ENCODE results near the gene CSNK1E.

CSNK1E gene

DNA sequence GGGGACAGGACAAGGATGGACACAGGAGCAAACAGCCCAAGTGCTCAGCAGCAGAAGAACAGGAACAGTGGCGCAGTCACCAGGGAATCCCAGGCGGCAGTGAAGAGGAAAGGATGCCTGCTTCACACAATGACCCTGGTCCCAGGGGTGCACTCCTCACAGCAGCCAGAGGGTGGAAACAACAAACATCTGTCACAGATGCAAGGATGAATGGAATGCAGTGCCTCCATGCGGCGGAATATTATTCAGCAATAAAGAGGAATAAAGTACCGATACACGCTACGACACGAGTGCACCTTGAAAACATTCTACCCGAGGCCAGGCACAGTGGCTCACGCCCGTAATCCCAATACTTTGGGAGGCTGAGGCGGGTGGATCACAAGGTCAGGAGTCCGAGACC is 12.7 kb downstream of the CSNK1E start:
- DNase-seq, result no peak

DNA sequence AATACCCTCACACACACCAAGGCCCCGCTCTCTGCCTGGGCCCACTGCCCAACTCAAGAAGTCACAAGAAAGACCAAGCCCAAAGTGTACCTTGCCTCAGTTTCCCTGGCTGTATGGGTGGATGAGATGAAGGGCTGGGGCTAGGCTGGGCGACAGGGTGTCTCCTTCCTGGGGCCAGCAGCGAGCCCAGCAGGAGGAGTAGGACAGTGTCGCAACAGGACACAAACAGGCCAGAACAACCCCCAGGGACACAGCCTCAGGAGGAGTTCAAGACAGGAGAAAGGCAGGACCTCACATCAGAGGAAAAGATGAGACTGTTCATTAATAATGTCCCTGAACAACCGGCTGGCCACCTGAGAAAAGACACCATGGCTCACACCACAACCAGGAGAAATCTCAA is 13.3 kb downstream of the CSNK1E start:
- no peak for DNase-seq

DNA sequence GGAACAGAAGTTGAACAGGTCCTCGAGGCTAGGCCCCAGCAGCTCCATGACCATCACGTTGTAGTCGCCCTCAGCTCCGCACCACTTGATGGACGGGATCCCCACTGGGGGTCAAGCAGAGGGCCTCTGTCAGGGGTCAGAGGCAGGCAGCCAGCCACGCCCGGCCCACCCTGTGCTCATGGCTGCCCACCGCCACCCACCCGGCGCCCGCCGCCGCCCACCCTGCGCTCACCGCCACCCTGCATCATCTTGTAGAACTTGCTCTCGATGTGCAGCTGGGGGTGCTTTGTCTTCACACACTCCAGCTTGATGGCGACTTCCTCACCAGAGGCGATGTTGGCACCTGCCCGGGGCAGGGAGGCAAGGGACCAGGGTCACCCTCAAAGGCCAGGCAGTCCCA is 14.3 kb downstream of the CSNK1E start:
- no peak for DNase-seq

DNA sequence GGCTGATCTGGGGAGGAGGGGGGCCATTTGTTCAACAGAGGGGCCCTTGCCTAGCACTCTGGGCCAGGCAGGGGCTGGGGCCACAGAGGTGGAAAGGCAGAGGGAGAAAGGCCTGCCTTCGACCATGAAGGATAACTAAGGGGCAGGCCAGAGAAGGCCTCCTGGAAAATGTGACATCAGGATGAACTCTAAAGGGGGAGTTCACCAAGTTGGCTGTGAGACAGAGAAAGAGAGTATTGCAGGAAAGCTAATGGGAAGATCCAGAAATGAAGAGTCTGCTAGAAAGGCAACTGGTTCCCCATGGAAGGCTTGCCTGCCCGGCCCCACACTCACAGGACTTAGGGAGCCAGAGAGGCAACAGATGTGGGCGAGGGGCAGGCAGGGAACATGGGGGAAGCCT is 16.3 kb downstream of the CSNK1E start:
- DNase-seq, result no peak

DNA sequence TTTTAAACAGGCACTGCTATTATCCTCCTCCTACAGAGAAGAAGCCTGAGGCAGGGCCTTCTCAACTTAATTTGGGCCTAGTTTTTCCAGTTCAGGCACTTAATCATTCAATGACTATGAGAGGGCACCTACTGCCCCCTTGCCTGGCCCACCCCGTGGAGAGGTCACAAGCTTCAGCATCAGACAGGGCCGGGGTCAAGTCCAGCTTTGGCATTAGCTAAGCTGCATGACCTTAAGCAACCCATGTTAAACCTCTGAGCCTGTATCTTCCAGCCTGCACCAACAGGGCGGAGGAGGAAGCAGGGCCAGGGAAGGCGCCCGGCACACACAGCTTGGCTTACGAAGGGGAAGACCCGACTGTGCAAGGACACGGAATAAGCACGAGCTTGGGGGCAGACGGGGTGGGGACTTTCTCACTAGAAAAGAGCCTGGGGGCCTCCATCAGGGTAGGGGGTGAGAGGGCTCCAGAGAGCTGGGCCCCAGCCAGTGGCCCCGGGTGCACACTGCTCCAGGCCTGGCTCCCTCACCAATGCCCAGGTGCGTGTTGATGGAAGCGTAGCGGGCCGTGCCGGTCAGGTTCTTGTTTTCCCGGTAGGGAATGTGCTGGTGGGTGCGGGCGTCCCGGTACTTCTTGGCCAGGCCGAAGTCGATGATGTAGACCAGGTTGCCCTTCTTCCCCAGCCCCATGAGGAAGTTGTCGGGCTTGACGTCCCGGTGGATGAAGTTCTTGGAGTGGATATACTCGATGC is 16.9 kb downstream of the CSNK1E start:
- DNase-seq, result no peak

DNA sequence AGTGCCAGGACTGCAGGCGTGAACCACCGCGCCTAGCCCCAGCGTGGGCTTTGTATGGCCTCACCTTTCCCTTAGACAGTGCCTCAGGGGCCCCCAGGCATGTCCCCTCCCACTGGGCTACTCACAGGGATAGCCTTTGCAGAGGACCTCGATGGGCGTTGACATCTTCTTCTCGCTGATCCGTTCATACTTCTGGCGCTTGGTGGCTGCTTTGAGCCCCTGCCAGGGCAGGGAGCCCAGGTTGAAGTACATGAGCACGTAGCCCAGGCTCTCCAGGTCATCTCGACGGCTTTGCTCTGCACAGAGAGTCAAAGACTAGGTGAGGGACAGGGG is 17.5 kb downstream of the CSNK1E start:
- no peak for DNase-seq

DNA sequence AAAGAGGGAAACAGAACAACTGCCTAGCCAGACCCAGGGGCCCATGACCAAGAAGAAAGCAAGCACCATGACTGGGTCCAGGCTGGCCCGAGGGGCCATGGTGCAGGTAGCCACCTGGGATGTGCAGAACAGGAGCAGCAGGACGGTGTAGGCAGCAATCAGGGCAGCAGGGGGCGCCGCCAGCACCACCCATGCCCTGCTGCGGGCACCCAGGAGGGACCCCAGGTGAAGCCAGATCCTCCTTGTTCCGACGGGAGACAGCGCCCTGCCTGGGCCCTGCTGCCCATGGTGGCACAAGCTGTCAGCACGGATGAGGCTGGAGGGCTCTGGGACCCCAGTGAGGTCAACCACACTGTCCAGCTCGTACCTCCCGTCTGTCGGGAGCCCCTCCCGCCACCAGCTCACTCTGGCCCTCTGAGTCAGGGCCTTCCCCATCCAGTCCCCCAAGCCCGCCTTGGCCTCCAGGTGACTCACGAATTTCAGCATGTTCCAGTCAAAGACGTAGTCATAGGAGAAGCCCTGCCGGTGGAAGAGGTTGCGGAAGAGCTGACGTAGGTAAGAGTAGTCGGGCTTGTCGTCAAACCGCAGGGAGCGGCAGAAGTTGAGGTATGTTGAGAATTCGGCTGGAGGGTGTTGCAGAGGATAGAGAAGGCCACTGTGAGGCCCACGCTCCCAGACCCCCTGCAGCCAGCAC is 18.8 kb downstream of the CSNK1E start:
- no peak for DNase-seq

DNA sequence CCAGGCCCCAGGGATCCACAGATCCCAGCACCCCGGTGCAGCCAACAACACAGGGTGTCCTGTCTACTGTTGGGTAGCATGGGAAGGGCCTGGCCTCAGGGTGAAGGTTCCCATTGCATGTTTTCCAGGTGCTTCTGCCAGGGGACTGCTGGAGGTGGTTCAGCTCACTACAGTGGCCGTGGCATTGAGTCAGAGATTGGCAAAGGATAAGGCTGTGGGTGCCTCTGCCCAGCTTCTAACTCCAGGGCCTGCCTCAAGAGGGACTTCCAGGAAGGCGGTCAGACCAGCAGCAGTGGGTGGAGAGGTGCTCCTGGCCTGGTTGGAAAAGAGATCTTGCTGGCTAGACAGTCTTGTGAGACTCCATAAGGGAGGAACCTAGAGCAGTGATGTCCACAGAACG is 20.9 kb downstream of the CSNK1E start:
- DNase-seq, result peak; percentile 19

DNA sequence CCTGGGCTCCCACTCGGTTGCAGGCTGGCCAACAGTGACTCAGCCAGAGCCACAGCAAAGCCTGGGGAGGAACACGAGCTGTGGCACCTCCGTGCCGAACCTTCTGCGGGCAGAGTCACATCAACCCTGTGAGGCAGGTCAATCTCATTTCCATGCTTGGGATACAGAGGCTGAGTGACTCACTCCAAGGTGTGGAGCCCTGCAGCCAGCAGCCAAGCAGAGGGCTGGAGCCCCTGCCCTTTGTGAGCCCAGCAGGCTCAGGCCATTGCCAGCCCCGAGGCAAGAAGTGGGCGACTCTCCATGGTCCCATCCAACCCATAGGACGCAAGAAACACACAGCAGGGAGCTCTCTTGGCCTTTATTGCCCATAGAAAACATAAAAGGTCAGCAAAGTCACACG is 21.4 kb downstream of the CSNK1E start:
- DNase-seq, result no peak

DNA sequence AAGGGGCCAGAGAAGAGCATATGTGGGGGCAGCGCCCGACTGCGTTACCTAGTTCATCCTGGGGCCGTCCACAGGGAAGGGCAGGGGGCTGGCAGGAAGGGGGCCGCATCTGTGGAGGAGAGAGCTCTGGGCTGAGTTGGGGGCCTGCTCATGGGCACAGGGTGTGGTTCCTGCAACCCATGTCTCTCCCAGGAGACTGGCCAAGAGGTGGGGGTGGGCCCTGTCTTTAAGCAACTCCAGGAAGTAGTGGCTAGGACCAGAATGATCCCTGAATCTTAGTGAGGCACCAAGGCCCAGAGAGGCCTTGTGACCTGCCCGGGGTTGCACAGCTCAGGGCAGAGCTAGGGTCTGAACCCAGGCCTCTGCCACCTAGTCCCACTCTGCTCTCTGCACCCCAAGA is 21.9 kb downstream of the CSNK1E start:
- no peak for DNase-seq

DNA sequence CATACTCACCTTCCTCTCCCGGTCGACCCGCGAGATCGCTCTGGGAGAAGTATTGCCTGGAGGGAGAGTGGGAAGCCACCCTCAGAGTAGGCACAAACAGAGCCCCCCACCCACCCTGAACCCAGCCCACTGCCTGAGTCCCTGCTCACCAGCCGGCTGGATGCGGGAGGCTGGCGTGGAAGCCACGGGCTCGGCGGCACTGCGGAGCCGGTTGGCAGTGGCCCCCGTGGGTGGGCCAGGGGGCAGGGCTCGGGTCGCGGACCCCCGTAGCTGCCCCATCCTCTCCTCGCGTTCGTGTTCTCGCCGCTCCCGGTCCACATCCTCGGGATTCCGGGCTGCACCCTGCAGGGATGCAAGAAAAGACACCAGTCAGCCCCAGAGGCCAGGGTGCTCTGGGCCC is 23.0 kb downstream of the CSNK1E start:
- no peak for DNase-seq

DNA sequence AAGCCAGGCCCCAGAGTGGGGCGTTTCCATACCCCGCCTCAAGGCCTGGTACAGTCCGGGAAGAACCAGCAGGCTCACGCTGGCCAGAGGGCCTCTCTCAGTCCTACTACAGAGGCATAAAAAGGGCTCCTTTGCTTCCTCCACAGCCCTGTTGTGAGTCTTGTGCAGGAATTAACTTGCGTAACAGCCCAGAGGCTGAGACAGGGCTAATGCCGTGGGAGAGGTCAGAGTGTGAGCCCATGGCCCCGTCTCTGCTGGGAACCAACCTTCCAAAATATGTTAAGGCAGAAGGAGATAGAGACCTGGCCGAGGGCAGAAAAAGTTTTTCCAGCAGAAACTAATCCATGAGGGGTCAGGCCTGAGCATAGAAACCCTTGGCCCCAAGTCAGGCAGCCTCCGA is 24.5 kb downstream of the CSNK1E start:
- DNase-seq, result no peak

DNA sequence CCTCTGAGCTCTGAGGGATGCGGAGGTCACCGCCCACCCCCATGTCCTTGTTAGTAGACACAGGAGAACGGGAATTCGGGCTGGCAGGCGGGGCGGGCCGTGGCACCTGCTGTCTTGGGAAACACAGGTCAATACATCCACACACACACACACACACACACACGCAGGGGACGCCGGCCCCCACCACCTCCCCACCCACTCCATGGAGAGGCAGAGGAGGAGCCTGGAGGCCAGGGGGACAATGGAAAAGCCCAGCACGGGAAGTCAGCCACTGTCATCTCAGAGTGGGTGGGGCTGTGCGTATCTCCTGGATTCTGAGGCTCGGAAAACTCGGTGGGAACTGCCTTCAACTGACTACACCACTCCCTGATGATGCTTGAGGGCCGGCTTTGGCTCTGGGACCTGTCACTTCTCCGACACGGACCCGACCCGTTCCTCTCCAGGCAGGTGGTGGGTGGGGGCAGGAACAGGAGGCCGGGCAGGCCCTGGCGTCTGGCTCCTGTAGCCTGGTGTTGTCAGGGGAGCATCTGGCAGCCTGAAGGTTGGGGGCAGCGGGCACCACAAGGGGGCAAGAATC is 25.9 kb downstream of the CSNK1E start:
- no peak for DNase-seq

DNA sequence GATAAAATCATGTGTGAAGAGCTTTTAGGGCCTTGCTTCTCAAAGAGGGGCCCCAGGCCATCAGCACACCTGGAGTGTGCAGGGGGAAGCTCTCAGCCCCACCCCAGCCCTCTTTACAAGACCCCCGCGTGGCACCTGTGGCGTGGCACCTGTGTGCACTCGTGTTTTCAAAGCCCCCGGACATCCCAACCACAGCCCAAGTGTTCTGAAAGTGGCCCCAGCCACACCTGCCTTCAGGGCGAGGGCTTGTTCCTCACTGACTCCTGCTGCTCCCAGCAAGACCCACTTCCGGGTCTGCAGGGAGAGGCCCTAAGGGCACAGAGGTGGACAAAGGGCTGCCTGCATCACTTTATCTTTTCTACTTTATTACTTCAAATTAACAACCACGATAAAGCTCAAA is 26.9 kb downstream of the CSNK1E start:
- no peak for DNase-seq

DNA sequence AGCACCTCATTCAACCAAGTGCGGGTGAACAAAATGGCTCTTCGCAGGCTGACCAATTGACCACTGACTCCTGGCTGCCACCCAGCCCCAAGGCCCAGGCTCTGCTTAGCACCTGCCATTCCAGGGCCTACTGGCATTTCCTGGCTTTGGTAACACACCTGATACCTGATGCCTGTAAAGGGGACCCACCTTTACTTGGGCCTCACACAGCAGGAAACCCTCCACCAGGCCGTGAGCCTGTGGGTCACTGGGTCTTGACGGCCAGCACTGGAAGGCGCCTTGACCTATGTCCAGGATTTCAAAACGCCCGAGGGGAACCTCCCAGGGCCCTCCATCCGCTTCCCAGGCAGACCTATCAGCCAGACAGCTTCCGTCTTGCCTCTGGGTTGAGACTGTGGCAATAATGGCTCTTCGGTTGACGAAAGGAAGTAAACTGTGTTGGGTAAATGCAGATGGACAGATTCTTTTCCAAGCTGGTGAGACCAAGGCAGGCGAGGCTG is 27.6 kb downstream of the CSNK1E start:
- no peak for DNase-seq

DNA sequence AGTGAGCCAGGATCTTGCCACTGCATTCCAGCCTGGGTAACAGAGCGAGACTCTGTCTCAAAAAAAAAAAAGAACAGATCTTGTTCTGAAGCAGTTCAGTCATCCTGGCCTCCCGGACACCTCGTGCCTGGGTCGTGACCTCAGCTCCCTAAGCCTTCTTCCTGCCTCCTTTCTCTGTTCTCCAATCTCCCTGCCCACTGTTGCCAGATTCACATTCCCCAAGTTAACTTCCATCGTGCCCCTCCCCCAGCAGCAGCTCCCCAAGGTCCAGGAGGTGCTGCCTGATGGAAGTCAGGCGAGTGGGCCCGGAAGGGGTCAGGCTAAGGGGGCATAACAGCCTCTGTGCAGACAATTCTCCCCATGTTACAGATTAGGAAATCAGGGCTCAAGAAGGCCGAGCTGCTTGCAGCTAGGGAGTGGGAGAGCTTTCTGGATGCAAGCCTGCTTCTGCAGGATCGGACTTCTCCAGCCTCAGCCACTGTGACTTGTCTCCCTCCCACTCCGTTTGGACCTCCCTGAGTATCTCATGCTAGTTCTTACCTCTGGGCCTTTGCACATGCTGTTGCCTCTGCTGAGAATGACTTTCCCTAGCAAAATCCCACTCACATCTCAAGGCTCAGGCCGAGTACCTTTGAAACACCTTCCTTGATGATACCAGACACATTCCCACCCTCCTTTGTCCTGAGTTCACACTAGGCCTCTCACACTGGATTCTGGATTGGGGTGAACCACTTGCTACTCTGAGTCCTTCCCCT is 30.1 kb downstream of the CSNK1E start:
- DNase-seq, result no peak

DNA sequence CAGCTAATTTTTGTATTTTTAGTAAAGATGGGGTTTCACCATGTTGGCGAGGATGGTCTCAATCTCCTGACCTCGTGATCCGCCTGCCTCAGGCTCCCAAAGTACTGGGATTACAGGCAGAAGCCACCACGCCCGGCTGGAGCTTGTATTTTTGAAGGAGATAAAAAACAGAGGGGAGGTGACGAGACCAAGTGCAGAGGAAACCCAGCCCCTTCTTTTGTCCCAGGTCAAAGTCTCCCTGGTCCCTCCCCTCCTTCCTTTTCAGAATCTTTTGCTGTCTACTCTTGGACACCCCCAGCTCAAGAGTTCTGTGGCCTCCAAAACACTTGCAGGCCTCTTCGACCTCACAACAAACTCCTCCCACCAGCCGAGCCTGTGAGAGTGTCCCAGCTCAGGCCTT is 32.2 kb downstream of the CSNK1E start:
- DNase-seq, result no peak

DNA sequence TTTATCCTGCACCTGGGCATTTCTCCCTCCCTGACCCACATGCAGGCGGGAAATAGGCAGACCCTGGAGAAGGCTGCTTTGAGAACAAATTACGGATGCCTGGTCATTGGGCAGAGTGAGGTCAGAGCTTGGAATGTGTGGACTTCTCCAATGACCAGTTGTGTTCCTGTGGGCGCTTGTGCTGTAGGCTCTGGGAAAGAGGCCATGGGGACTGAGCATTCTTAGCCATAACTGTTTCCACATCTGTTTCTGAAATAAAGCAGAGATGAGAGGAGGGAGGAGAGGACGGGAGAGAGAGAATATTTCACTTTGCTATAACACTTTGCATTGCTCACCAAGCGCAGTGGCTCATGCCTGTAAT is 33.2 kb downstream of the CSNK1E start:
- peak; percentile 78 for DNase-seq

DNA sequence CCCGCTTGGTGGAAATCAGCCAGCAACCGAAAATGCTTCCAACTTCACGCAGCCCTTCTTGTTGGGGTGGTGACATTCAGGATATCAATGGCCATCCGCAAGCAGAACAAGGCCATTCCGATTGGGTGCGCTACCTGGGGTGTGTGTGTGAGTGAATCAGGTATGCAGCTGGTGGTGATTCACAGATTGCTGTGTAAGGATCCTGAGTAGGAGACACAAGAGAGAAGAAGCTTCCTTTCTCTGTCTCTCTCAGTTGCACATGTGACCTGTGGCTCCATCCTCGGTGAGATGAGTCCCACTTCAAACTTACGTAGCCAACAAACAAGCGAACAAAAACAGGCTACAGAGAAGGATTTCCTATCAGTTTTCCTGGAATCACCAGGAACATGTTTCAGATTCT is 34.8 kb downstream of the CSNK1E start:
- DNase-seq, result no peak

DNA sequence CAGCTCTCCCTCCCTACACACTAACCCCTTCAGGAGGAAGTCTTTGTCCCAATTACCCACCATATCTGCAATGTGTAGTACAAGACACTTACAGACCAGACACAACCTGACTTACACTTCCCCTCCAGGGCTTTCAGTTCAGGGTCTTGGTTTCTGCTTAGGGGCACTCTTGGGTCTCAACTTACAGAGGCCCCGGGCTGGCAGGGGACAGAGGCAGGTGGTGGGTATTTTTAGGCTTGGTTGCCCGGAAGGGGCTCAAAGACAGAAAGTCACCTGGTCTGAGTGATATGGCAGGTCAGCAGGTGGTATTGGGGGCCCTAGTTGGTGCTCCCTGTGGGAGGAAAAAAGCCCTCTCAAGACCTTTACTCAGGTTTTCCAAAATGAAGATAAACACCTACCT is 41.1 kb downstream of the CSNK1E start:
- no peak for DNase-seq

DNA sequence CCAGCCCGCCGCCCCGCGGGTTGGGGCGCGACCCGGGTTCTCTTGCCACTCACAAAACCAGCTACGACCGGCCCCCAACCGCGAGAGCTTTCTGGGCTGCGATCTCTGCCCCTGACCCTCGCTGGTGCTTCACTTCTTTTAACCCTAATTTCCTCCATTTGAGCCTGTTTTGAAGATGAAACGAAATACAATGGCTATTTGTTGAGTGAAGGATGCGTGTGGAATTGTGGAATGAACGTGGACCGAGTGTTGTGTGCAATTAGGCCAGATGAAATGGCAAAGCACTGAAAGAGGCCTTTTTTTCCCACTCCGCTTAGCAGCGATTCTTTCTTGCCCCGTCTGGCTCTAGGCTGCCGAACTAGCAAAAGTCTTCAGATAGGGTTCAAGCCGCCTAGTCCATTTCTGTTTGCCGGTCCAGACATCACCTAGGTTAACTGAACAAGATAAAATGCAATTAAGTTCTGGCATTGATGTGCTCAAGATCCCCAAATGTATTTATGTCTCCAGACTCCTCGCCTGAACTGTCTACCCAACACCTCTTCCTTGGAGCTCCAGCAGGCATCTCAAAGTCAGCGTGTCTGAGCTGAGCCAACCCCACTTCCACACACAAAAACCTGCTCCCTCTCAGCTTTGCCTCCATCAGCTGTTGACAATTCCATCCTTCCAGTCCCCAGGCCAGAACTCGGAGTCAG is 44.0 kb downstream of the CSNK1E start:
- no peak for DNase-seq

DNA sequence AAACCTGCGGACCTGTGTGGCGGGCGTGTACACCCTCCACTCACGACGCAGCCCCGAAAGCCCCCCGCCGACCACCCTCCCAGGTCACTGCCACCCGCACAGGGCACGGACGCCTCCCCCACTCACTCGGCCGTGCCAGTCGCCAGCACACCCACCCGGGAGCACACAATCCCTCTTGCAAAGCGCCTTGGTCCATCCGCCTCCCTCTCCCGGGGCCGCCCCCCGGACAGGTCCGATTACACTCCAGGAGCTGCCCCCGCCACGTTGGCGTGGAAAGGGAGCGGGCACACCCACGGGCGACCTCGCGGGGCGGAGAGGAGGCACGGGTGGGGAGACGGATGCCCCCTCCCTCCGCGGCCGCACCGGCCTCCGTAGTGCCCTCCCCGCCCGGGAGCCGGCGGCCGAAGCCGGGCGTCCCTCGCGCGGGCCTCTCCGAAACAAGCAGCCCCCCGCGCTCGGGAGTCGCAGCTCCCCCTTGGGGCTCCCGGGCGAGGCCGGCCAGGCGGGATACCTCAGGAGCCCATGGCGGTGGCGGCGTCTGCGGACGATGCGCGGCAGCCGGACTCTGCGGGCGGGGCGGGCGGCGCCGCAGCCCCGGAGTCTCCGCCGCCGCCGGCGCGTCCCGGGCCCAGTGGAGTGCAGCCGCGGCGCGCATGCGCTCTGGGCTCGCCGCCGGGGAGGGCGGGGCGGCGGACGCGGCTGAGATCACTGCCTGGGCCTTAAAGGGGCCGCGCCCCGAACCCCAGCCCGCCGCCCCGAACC is 44.7 kb downstream of the CSNK1E start, which contains the start of gene TMEM184B:
TSS of gene TMEM184B (minus strand) at position 638 of the 762 bp plus-strand sequence. CDS start 25,049 bp downstream, outside the sequence.
- peak; percentile 87 for DNase-seq

All from right hindlimb (tissue), 1 donor.